Adrenal gland (tissue), 5 donors: ENCODE measurements around the gene LRRC14B.

Experiments used
- POLR2A ChIP-seq, 2 donors: fragments of 450-650 bp; IDR thresholded peaks; one replicate each; pipeline ENCODE4 v1.6.1; 2017; ENCODE audit warnings: antibody characterized with exemption in 2 of 2, mild to moderate bottlenecking in 2 of 2, moderate library complexity in 1 of 2
- TF ChIP-seq, protein P1 (sequence below), 6 experiments: fragments of 450-650 bp in 4 of 6; fragments of 200-600 bp in 2 of 6; sonication (generic) in 1 of 6; IDR thresholded peaks; 1 replicate in 5 of 6; 2 replicates in 1 of 6; pipeline versions ENCODE4 v1.5.1 to v1.8.0; 2016 to 2021; ENCODE audit warnings: antibody characterized with exemption in 6 of 6, mild to moderate bottlenecking in 2 of 6, moderate library complexity in 1 of 6
- donor health status: DM: no; HTN: no; CAD: no.

GRCh38 chr5:218457-219291 is 27.4 kb downstream of the LRRC14B start:
- TF ChIP-seq, protein P1, sequence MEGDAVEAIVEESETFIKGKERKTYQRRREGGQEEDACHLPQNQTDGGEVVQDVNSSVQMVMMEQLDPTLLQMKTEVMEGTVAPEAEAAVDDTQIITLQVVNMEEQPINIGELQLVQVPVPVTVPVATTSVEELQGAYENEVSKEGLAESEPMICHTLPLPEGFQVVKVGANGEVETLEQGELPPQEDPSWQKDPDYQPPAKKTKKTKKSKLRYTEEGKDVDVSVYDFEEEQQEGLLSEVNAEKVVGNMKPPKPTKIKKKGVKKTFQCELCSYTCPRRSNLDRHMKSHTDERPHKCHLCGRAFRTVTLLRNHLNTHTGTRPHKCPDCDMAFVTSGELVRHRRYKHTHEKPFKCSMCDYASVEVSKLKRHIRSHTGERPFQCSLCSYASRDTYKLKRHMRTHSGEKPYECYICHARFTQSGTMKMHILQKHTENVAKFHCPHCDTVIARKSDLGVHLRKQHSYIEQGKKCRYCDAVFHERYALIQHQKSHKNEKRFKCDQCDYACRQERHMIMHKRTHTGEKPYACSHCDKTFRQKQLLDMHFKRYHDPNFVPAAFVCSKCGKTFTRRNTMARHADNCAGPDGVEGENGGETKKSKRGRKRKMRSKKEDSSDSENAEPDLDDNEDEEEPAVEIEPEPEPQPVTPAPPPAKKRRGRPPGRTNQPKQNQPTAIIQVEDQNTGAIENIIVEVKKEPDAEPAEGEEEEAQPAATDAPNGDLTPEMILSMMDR (IDR thresholded peaks at IDR 0.05): peak in 2 of 6 experiments; percentile 10
- TF ChIP-seq POLR2A (IDR thresholded peaks at IDR 0.05): no peak
